Measurements from ENCODE around the gene FOXP2.

DNA sequence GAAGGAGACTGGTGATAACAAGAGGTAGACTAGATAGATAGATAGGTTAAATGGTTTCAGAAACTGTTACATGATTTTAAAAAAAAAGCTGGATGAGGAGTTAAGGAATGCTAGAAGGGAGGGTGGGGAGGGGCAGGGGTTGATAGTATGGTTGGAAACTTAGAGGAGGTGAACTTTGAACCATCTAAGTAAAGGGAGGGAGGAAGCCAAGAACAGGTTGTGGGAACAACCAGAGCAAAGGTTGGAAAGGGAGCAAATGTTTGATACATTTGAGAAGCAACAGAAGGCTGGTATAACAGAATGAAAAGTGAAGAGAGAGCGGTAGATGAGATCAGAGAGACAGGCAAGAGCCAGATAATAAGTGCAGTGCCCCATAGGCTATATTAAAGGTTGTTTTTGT is 224.8 kb downstream of the FOXP2 start:
- TF ChIP-seq, protein P1, sequence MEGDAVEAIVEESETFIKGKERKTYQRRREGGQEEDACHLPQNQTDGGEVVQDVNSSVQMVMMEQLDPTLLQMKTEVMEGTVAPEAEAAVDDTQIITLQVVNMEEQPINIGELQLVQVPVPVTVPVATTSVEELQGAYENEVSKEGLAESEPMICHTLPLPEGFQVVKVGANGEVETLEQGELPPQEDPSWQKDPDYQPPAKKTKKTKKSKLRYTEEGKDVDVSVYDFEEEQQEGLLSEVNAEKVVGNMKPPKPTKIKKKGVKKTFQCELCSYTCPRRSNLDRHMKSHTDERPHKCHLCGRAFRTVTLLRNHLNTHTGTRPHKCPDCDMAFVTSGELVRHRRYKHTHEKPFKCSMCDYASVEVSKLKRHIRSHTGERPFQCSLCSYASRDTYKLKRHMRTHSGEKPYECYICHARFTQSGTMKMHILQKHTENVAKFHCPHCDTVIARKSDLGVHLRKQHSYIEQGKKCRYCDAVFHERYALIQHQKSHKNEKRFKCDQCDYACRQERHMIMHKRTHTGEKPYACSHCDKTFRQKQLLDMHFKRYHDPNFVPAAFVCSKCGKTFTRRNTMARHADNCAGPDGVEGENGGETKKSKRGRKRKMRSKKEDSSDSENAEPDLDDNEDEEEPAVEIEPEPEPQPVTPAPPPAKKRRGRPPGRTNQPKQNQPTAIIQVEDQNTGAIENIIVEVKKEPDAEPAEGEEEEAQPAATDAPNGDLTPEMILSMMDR (IDR thresholded peaks at IDR 0.05): no peak
- no peak for TF ChIP-seq POLR2A (IDR thresholded peaks at IDR 0.05)
